ENCODE results near the gene CTIF.

Gene CTIF

GRCh38 chr18:48683661-48684060 is 144.8 kb downstream of the CTIF start:
- H3K4me1 ChIP-seq (ENCODE audit: control insufficient read depth, insufficient read depth, low read length), result peaks cover 17% of the 10 kb centered on the region
- no peak overlapping the region for H3K27ac ChIP-seq (ENCODE audit: low read length)
- H3K27me3 ChIP-seq (ENCODE audit: control insufficient read depth in 1 of 2, insufficient read depth in 2 of 2, low read length in 2 of 2), result no peaks in the 10 kb centered on the region
- peaks cover 10 to 12% of the 10 kb centered on the region in 2 donors for H3K36me3 ChIP-seq (ENCODE audit: control insufficient read depth in 2 of 2, insufficient read depth in 2 of 2, low read length in 2 of 2)
- H3K4me3 ChIP-seq (ENCODE audit: low read length in 2 of 2), result no peak overlapping the region
- H3K9ac ChIP-seq (ENCODE audit: low read length in 2 of 2), result no peak overlapping the region
- no peaks in the 10 kb centered on the region for H3K9me3 ChIP-seq (ENCODE audit: control insufficient read depth in 2 of 2, low read length in 2 of 2)

- H3K9ac ChIP-seq (ENCODE audit: low read length in 2 of 2), result no peak overlapping the region
- no peaks in the 10 kb centered on the region for H3K9me3 ChIP-seq (ENCODE audit: control insufficient read depth in 2 of 2, low read length in 2 of 2)
- H3K27ac ChIP-seq (ENCODE audit: low read length), result no peak overlapping the region
These were observed 148.7 kb downstream of the CTIF start for GRCh38 chr18:48687346-48688042.

GRCh38 chr18:48688961-48689360 is 150.1 kb downstream of the CTIF start:
- Histone ChIP-seq H3K27ac (ENCODE audit: low read length) (no peak overlapping the region), H3K27me3 (ENCODE audit: control insufficient read depth in 1 of 2, insufficient read depth in 2 of 2, low read length in 2 of 2) (no peaks in the 10 kb centered on the region), H3K9ac (ENCODE audit: low read length in 2 of 2) (no peak overlapping the region), H3K36me3 (ENCODE audit: control insufficient read depth in 2 of 2, insufficient read depth in 2 of 2, low read length in 2 of 2) (peaks cover 16 to 20% of the 10 kb centered on the region in 2 donors), H3K9me3 (ENCODE audit: control insufficient read depth in 2 of 2, low read length in 2 of 2) (peaks cover 0 to 4% of the 10 kb centered on the region in 2 donors), H3K4me1 (ENCODE audit: control insufficient read depth, insufficient read depth, low read length) (peaks cover 3% of the 10 kb centered on the region), H3K4me3 (ENCODE audit: low read length in 2 of 2) (no peak overlapping the region)

More at GRCh38 chr18:48687346-48688042, 148.7 kb downstream of the CTIF start:
- no peaks in the 10 kb centered on the region for H3K27me3 ChIP-seq (ENCODE audit: control insufficient read depth in 1 of 2, insufficient read depth in 2 of 2, low read length in 2 of 2)
- peaks cover 3% of the 10 kb centered on the region for H3K4me1 ChIP-seq (ENCODE audit: control insufficient read depth, insufficient read depth, low read length)
- peaks cover 18 to 20% of the 10 kb centered on the region in 2 donors for H3K36me3 ChIP-seq (ENCODE audit: control insufficient read depth in 2 of 2, insufficient read depth in 2 of 2, low read length in 2 of 2)
- H3K4me3 ChIP-seq (ENCODE audit: low read length in 2 of 2), result no peak overlapping the region

- H3K9me3 ChIP-seq (ENCODE audit: control insufficient read depth in 2 of 2, low read length in 2 of 2), result peaks cover 0 to 4% of the 10 kb centered on the region in 2 donors
- H3K9ac ChIP-seq (ENCODE audit: low read length in 2 of 2), result no peak overlapping the region
- H3K36me3 ChIP-seq (ENCODE audit: control insufficient read depth in 2 of 2, insufficient read depth in 2 of 2, low read length in 2 of 2), result peaks cover 16 to 20% of the 10 kb centered on the region in 2 donors
- H3K4me3 ChIP-seq (ENCODE audit: low read length in 2 of 2), result no peak overlapping the region
- peaks cover 3% of the 10 kb centered on the region for H3K4me1 ChIP-seq (ENCODE audit: control insufficient read depth, insufficient read depth, low read length)
- H3K27ac ChIP-seq (ENCODE audit: low read length), result no peak overlapping the region
- H3K27me3 ChIP-seq (ENCODE audit: control insufficient read depth in 1 of 2, insufficient read depth in 2 of 2, low read length in 2 of 2), result no peaks in the 10 kb centered on the region
These were observed 150.7 kb downstream of the CTIF start for GRCh38 chr18:48689548-48689947.

- peaks cover 3% of the 10 kb centered on the region for H3K4me1 ChIP-seq (ENCODE audit: control insufficient read depth, insufficient read depth, low read length)
These were observed 151.7 kb downstream of the CTIF start for GRCh38 chr18:48690494-48690893.

GRCh38 chr18:48693006-48693405 is 154.2 kb downstream of the CTIF start:
- Histone ChIP-seq H3K4me3 (ENCODE audit: low read length in 2 of 2) (no peak overlapping the region), H3K9me3 (ENCODE audit: control insufficient read depth in 2 of 2, low read length in 2 of 2) (peaks cover 0 to 4% of the 10 kb centered on the region in 2 donors), H3K4me1 (ENCODE audit: control insufficient read depth, insufficient read depth, low read length) (no peaks in the 10 kb centered on the region), H3K27ac (ENCODE audit: low read length) (no peak overlapping the region), H3K9ac (ENCODE audit: low read length in 2 of 2) (no peak overlapping the region), H3K27me3 (ENCODE audit: control insufficient read depth in 1 of 2, insufficient read depth in 2 of 2, low read length in 2 of 2) (no peaks in the 10 kb centered on the region), H3K36me3 (ENCODE audit: control insufficient read depth in 2 of 2, insufficient read depth in 2 of 2, low read length in 2 of 2) (peaks cover 11% of the 10 kb centered on the region in 2 donors)

More at GRCh38 chr18:48690494-48690893, 151.7 kb downstream of the CTIF start:
- Histone ChIP-seq H3K27me3 (ENCODE audit: control insufficient read depth in 1 of 2, insufficient read depth in 2 of 2, low read length in 2 of 2) (no peaks in the 10 kb centered on the region), H3K9ac (ENCODE audit: low read length in 2 of 2) (no peak overlapping the region), H3K27ac (ENCODE audit: low read length) (no peak overlapping the region), H3K36me3 (ENCODE audit: control insufficient read depth in 2 of 2, insufficient read depth in 2 of 2, low read length in 2 of 2) (peaks cover 16 to 20% of the 10 kb centered on the region in 2 donors), H3K9me3 (ENCODE audit: control insufficient read depth in 2 of 2, low read length in 2 of 2) (peaks cover 0 to 4% of the 10 kb centered on the region in 2 donors), H3K4me3 (ENCODE audit: low read length in 2 of 2) (no peak overlapping the region)

GRCh38 chr18:48693625-48694262 is 154.9 kb downstream of the CTIF start:
- H3K4me3 ChIP-seq (ENCODE audit: low read length in 2 of 2), result no peak overlapping the region
- no peaks in the 10 kb centered on the region for H3K27me3 ChIP-seq (ENCODE audit: control insufficient read depth in 1 of 2, insufficient read depth in 2 of 2, low read length in 2 of 2)
- H3K36me3 ChIP-seq (ENCODE audit: control insufficient read depth in 2 of 2, insufficient read depth in 2 of 2, low read length in 2 of 2), result peaks cover 8% of the 10 kb centered on the region in 2 donors
- no peaks in the 10 kb centered on the region for H3K4me1 ChIP-seq (ENCODE audit: control insufficient read depth, insufficient read depth, low read length)
- H3K27ac ChIP-seq (ENCODE audit: low read length), result no peak overlapping the region
- peaks cover 0 to 4% of the 10 kb centered on the region in 2 donors for H3K9me3 ChIP-seq (ENCODE audit: control insufficient read depth in 2 of 2, low read length in 2 of 2)
- no peak overlapping the region for H3K9ac ChIP-seq (ENCODE audit: low read length in 2 of 2)

GRCh38 chr18:48694295-48694694 is 155.5 kb downstream of the CTIF start:
- Histone ChIP-seq H3K27ac (ENCODE audit: low read length) (no peak overlapping the region), H3K9ac (ENCODE audit: low read length in 2 of 2) (no peak overlapping the region)

GRCh38 chr18:48695671-48696070 is 156.8 kb downstream of the CTIF start:
- Histone ChIP-seq H3K27ac (ENCODE audit: low read length) (no peak overlapping the region), H3K4me3 (ENCODE audit: low read length in 2 of 2) (no peak overlapping the region), H3K27me3 (ENCODE audit: control insufficient read depth in 1 of 2, insufficient read depth in 2 of 2, low read length in 2 of 2) (no peaks in the 10 kb centered on the region), H3K36me3 (ENCODE audit: control insufficient read depth in 2 of 2, insufficient read depth in 2 of 2, low read length in 2 of 2) (peaks cover 5 to 6% of the 10 kb centered on the region in 2 donors), H3K9me3 (ENCODE audit: control insufficient read depth in 2 of 2, low read length in 2 of 2) (peaks cover 0 to 4% of the 10 kb centered on the region in 2 donors), H3K9ac (ENCODE audit: low read length in 2 of 2) (no peak overlapping the region), H3K4me1 (ENCODE audit: control insufficient read depth, insufficient read depth, low read length) (no peaks in the 10 kb centered on the region)

More at GRCh38 chr18:48694295-48694694, 155.5 kb downstream of the CTIF start:
- peaks cover 8% of the 10 kb centered on the region in 2 donors for H3K36me3 ChIP-seq (ENCODE audit: control insufficient read depth in 2 of 2, insufficient read depth in 2 of 2, low read length in 2 of 2)
- H3K27me3 ChIP-seq (ENCODE audit: control insufficient read depth in 1 of 2, insufficient read depth in 2 of 2, low read length in 2 of 2), result no peaks in the 10 kb centered on the region
- peaks cover 0 to 4% of the 10 kb centered on the region in 2 donors for H3K9me3 ChIP-seq (ENCODE audit: control insufficient read depth in 2 of 2, low read length in 2 of 2)
- H3K4me1 ChIP-seq (ENCODE audit: control insufficient read depth, insufficient read depth, low read length), result no peaks in the 10 kb centered on the region
- H3K4me3 ChIP-seq (ENCODE audit: low read length in 2 of 2), result no peak overlapping the region

- H3K27me3 ChIP-seq (ENCODE audit: control insufficient read depth in 1 of 2, insufficient read depth in 2 of 2, low read length in 2 of 2), result no peaks in the 10 kb centered on the region
- H3K4me3 ChIP-seq (ENCODE audit: low read length in 2 of 2), result no peak overlapping the region
- no peak overlapping the region for H3K9ac ChIP-seq (ENCODE audit: low read length in 2 of 2)
- peaks cover 0 to 6% of the 10 kb centered on the region in 2 donors for H3K36me3 ChIP-seq (ENCODE audit: control insufficient read depth in 2 of 2, insufficient read depth in 2 of 2, low read length in 2 of 2)
- H3K27ac ChIP-seq (ENCODE audit: low read length), result no peak overlapping the region
- H3K4me1 ChIP-seq (ENCODE audit: control insufficient read depth, insufficient read depth, low read length), result no peaks in the 10 kb centered on the region
- peaks cover 0 to 4% of the 10 kb centered on the region in 2 donors for H3K9me3 ChIP-seq (ENCODE audit: control insufficient read depth in 2 of 2, low read length in 2 of 2)
These were observed 157.4 kb downstream of the CTIF start for GRCh38 chr18:48696218-48696617.

- H3K36me3 ChIP-seq (ENCODE audit: control insufficient read depth in 2 of 2, insufficient read depth in 2 of 2, low read length in 2 of 2), result peaks cover 0 to 4% of the 10 kb centered on the region in 2 donors
- no peak overlapping the region for H3K27ac ChIP-seq (ENCODE audit: low read length)
- no peak overlapping the region for H3K9ac ChIP-seq (ENCODE audit: low read length in 2 of 2)
- peaks cover 0 to 4% of the 10 kb centered on the region in 2 donors for H3K9me3 ChIP-seq (ENCODE audit: control insufficient read depth in 2 of 2, low read length in 2 of 2)
- no peak overlapping the region for H3K4me3 ChIP-seq (ENCODE audit: low read length in 2 of 2)
- peaks cover 2% of the 10 kb centered on the region for H3K4me1 ChIP-seq (ENCODE audit: control insufficient read depth, insufficient read depth, low read length)
- H3K27me3 ChIP-seq (ENCODE audit: control insufficient read depth in 1 of 2, insufficient read depth in 2 of 2, low read length in 2 of 2), result no peaks in the 10 kb centered on the region
These were observed 158.6 kb downstream of the CTIF start for GRCh38 chr18:48697441-48697840.

All from stomach smooth muscle (tissue), 2 donors.